Trophoblast cell (in vitro differentiated cells and primary cell): Measurements from ENCODE around the gene RALGAPB.
A peak's percentile ranks its signal among the peaks of the same experiment; 100 is the strongest.
"Not testable (repeated sequence)": the region's sequence is repeated elsewhere in the genome, so short reads cannot be mapped to it uniquely, and the experiment has no call there.

Source experiments
- DNase-seq, 2 donors: peaks; one replicate each; pipeline ENCODE4 v3.0.0-alpha.2; 2016
- H2AFZ ChIP-seq: 2 replicates; pipeline ENCODE4 v1.6.1; 2013; ENCODE audit warnings: low read length, moderate library complexity, mild to moderate bottlenecking; ENCODE audit not compliant: insufficient read depth, poor library complexity
- H2AK5ac ChIP-seq: 2 replicates; pipeline ENCODE4 v1.6.1; 2013; ENCODE audit warnings: mild to moderate bottlenecking, low read length
- H2BK120ac ChIP-seq: 2 replicates; pipeline ENCODE4 v1.6.1; 2013; ENCODE audit warnings: low read length, mild to moderate bottlenecking, moderate library complexity; ENCODE audit not compliant: insufficient read depth, poor library complexity
- H2BK12ac ChIP-seq: 2 replicates; pipeline ENCODE4 v1.6.1; 2013; ENCODE audit warnings: mild to moderate bottlenecking, low read length, moderate library complexity
- H2BK5ac ChIP-seq: 2 replicates; pipeline ENCODE4 v1.6.1; 2013; ENCODE audit warnings: low read length, low read depth, moderate library complexity, mild to moderate bottlenecking; ENCODE audit not compliant: poor library complexity
- H3K14ac ChIP-seq: 2 replicates; pipeline ENCODE4 v1.6.1; 2013; ENCODE audit warnings: mild to moderate bottlenecking, low read length
- H3K18ac ChIP-seq: 2 replicates; pipeline ENCODE4 v1.6.1; 2013; ENCODE audit warnings: mild to moderate bottlenecking, low read length
- H3K23ac ChIP-seq: 2 replicates; pipeline ENCODE4 v1.6.1; 2013; ENCODE audit warnings: low read length
- H3K27ac ChIP-seq: 2 replicates; pipeline ENCODE4 v1.5.1; 2013; ENCODE audit warnings: low read depth, mild to moderate bottlenecking, inconsistent platforms, low read length, moderate library complexity
- H3K27me3 ChIP-seq: 2 replicates; pipeline ENCODE4 v1.6.1; 2013; ENCODE audit warnings: inconsistent platforms, mild to moderate bottlenecking, low read length, moderate library complexity; ENCODE audit not compliant: insufficient read depth
- H3K36me3 ChIP-seq, 2 experiments: 1 replicate in 1 of 2; 2 replicates in 1 of 2; pipeline ENCODE4 v1.6.1; 2013; ENCODE audit warnings: low read length in 2 of 2, mild to moderate bottlenecking in 2 of 2, moderate library complexity in 1 of 2; ENCODE audit not compliant: insufficient read depth in 2 of 2, control insufficient read depth in 1 of 2
- H3K4ac ChIP-seq: 2 replicates; pipeline ENCODE4 v1.6.1; 2013; ENCODE audit warnings: low read depth, mild to moderate bottlenecking, low read length, moderate library complexity
- H3K4me1 ChIP-seq, 2 experiments: 1 replicate in 1 of 2; 2 replicates in 1 of 2; pipeline ENCODE4 v1.6.1; 2013; ENCODE audit warnings: low read length in 2 of 2, mild to moderate bottlenecking in 2 of 2, moderate library complexity in 1 of 2; ENCODE audit not compliant: insufficient read depth in 2 of 2, control insufficient read depth in 1 of 2
- H3K4me2 ChIP-seq: 2 replicates; pipeline ENCODE4 v1.6.1; 2013; ENCODE audit warnings: inconsistent platforms, mild to moderate bottlenecking, low read length, moderate library complexity
- H3K4me3 ChIP-seq: 2 replicates; pipeline ENCODE4 v1.5.1; 2013; ENCODE audit warnings: mild to moderate bottlenecking, low read depth, low read length, inconsistent platforms
- H3K79me1 ChIP-seq: one replicate; pipeline ENCODE4 v1.6.1; 2013; ENCODE audit warnings: low read length
- H3K79me2 ChIP-seq: 2 replicates; pipeline ENCODE4 v1.6.1; 2013; ENCODE audit warnings: low read length, mild to moderate bottlenecking; ENCODE audit not compliant: control insufficient read depth, insufficient read depth, poor library complexity
- H3K9ac ChIP-seq: 2 replicates; pipeline ENCODE4 v1.6.1; 2013; ENCODE audit warnings: mild to moderate bottlenecking, low read length
- H3K9me3 ChIP-seq: 2 replicates; pipeline ENCODE4 v1.6.1; 2013; ENCODE audit warnings: low read depth, mild to moderate bottlenecking, control low read depth, inconsistent platforms, low read length; ENCODE audit not compliant: insufficient read depth
- H4K12ac ChIP-seq: 2 replicates; pipeline ENCODE4 v1.6.1; 2013; ENCODE audit warnings: low read depth, mild to moderate bottlenecking, low read length, moderate library complexity
- H4K8ac ChIP-seq: 2 replicates; pipeline ENCODE4 v1.6.1; 2013; ENCODE audit warnings: low read depth, mild to moderate bottlenecking, low read length, moderate library complexity
- H4K91ac ChIP-seq: one replicate; pipeline ENCODE4 v1.6.1; 2013; ENCODE audit warnings: low read depth, mild to moderate bottlenecking, low read length, moderate library complexity
- WGBS: extraction: QIAGEN DNeasy Blood & Tissue Kit; methylation state at CpG from one replicate; pipeline ENCODE4 v1.1.7; 2013; ENCODE audit warnings: missing lambda C conversion rate; ENCODE audit not compliant: insufficient read length, insufficient coverage; ENCODE audit errors: extremely low coverage; 5-methylcytosine and 5-hydroxymethylcytosine counted together

The RALGAPB gene

GRCh38 chr20:38460040-38460623 lies 12.5 kb upstream of the RALGAPB start:
- H3K4me1 ChIP-seq, result no peaks in the 10 kb centered on the region
- no peak overlapping the region for H3K18ac ChIP-seq
- H2BK12ac ChIP-seq, result no peak overlapping the region
- no peak overlapping the region for H2AFZ ChIP-seq
- no peak overlapping the region for H3K4ac ChIP-seq
- no peak overlapping the region for H3K27ac ChIP-seq
- no peak overlapping the region for H3K14ac ChIP-seq
- peak; percentile 24 to 79 for DNase-seq
- H3K27me3 ChIP-seq, result no peaks in the 10 kb centered on the region
- no peak overlapping the region for H4K12ac ChIP-seq
- no peak overlapping the region for H3K4me2 ChIP-seq
- no peak overlapping the region for H3K9ac ChIP-seq
- H3K79me2 ChIP-seq, result no peaks in the 10 kb centered on the region
- H3K23ac ChIP-seq, result no peak overlapping the region
- H2BK120ac ChIP-seq, result no peak overlapping the region
- no peak overlapping the region for H2BK5ac ChIP-seq
- H3K79me1 ChIP-seq, result no peaks in the 10 kb centered on the region
- no peak overlapping the region for H4K8ac ChIP-seq
- no peaks in the 10 kb centered on the region for H3K36me3 ChIP-seq
- peaks cover 1% of the 10 kb centered on the region for H3K9me3 ChIP-seq
- H3K4me3 ChIP-seq, result no peak overlapping the region
- no peak overlapping the region for H2AK5ac ChIP-seq
- no CpG with 5 or more reads among the region's 5 CpGs for WGBS
- H4K91ac ChIP-seq, result no peak overlapping the region

GRCh38 chr20:38460631-38461030 lies 12.0 kb upstream of the RALGAPB start:
- not testable (repeated sequence) for H3K27ac ChIP-seq, H2BK120ac ChIP-seq, H3K36me3 ChIP-seq, H4K91ac ChIP-seq, DNase-seq, H3K4me2 ChIP-seq, H3K14ac ChIP-seq, H3K18ac ChIP-seq, H3K4me1 ChIP-seq, H3K23ac ChIP-seq, H4K8ac ChIP-seq, H3K27me3 ChIP-seq, H3K4ac ChIP-seq, H2AK5ac ChIP-seq, H2AFZ ChIP-seq, H2BK5ac ChIP-seq, H4K12ac ChIP-seq, H2BK12ac ChIP-seq, H3K9ac ChIP-seq, H3K79me2 ChIP-seq, H3K79me1 ChIP-seq, H3K9me3 ChIP-seq, H3K4me3 ChIP-seq
- no CpG with 5 or more reads among the region's 2 CpGs for WGBS

GRCh38 chr20:38461167-38461566 lies 11.5 kb upstream of the RALGAPB start:
- H3K4ac ChIP-seq, H3K9ac ChIP-seq, H2BK5ac ChIP-seq, H3K79me1 ChIP-seq, H3K23ac ChIP-seq, H3K27me3 ChIP-seq, H3K4me1 ChIP-seq, H4K12ac ChIP-seq, H3K14ac ChIP-seq, H2BK12ac ChIP-seq, H3K9me3 ChIP-seq, DNase-seq, H3K18ac ChIP-seq, H3K4me3 ChIP-seq, H3K79me2 ChIP-seq, H2AFZ ChIP-seq, H2AK5ac ChIP-seq, H3K27ac ChIP-seq, H4K8ac ChIP-seq, H2BK120ac ChIP-seq, H3K36me3 ChIP-seq, H3K4me2 ChIP-seq, H4K91ac ChIP-seq: not testable (repeated sequence)
- no CpG with 5 or more reads among the region's 33 CpGs for WGBS

GRCh38 chr20:38461569-38461968 lies 11.1 kb upstream of the RALGAPB start:
- H3K9me3 ChIP-seq, H3K79me1 ChIP-seq, H2BK5ac ChIP-seq, H4K12ac ChIP-seq, DNase-seq, H3K18ac ChIP-seq, H3K36me3 ChIP-seq, H2BK120ac ChIP-seq, H4K91ac ChIP-seq, H3K4me1 ChIP-seq, H3K23ac ChIP-seq, H3K4me3 ChIP-seq, H2AK5ac ChIP-seq, H3K9ac ChIP-seq, H3K27me3 ChIP-seq, H2AFZ ChIP-seq, H3K4ac ChIP-seq, H2BK12ac ChIP-seq, H3K4me2 ChIP-seq, H4K8ac ChIP-seq, H3K79me2 ChIP-seq, H3K27ac ChIP-seq, H3K14ac ChIP-seq: not testable (repeated sequence)
- no CpG with 5 or more reads among the region's 30 CpGs for WGBS
